ENCODE measurements around the gene SLC15A3.

DNA sequence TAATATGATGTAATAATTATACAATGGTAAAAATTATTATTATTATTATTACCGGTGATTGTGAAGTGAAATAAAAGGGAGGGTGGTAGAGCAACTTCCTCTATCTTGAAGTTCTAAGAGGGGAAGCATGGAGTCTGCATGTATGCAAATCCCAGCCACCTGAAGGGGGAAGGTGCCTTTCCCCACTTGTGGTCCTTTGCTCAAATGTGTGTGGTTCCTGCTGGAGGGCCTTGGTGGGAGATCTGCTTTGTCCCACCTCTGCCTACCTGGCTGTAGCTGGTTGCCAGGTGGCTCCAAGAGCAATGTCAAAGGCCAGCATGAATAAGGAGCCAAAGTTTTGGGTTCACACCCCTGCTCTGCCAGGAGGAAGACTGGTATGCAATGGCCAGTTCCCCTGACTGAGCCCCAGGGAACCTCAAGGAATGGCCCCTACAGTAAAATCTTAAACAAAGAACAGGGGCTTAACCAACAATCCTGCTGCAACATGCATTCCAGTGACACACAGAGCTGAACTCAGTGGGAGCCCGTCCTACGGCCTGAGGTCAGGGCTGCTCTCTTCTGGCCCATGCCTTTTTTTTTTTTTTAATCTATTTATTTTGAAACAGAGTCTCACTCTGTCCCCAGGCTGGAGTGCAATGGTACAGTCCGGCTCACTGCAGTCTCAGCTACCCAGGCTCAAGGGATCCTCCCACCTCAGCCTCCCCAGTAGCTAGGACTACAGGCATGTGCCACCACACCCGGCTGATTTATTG, 19.2 kb downstream of the SLC15A3 start:
- TF ChIP-seq GATA2 (IDR thresholded peaks at IDR 0.05; ENCODE audit: low read depth, low read length) (no peak), GATA3 (IDR thresholded peaks at IDR 0.05; ENCODE audit: low read depth, low read length) (no peak)
